Chondrocyte (in vitro differentiated cells): Measurements from ENCODE around the gene UMAD1. TPM values are rescaled to one million over a fixed set of nuclear protein-coding genes. Genes with fewer than 3 reads are reported as not detected.

Source experiments
- DNase-seq: peaks from one replicate; pipeline ENCODE4 v3.0.0; 2021; ENCODE audit warnings: mixed read lengths, low spot score
- H3K27ac Mint-ChIP-seq: one replicate; pipeline ENCODE4 v1.8.0; 2021; ENCODE audit warnings: mild to moderate bottlenecking, moderate library complexity, mixed read lengths; ENCODE audit not compliant: unreplicated experiment
- H3K27me3 Mint-ChIP-seq: 2 replicates; pipeline ENCODE4 v1.8.0; 2021; ENCODE audit warnings: low read depth, mixed read lengths
- H3K36me3 Mint-ChIP-seq: 2 replicates; pipeline ENCODE4 v1.8.0; 2021; ENCODE audit warnings: low read depth, mixed read lengths
- H3K4me1 Mint-ChIP-seq: 2 replicates; pipeline ENCODE4 v1.8.0; 2021; ENCODE audit warnings: low read depth, mild to moderate bottlenecking, mixed read lengths
- H3K4me3 Mint-ChIP-seq: one replicate; pipeline ENCODE4 v1.8.0; 2021; ENCODE audit warnings: mild to moderate bottlenecking, moderate library complexity, mixed read lengths; ENCODE audit not compliant: unreplicated experiment
- H3K9me3 Mint-ChIP-seq: 2 replicates; pipeline ENCODE4 v1.8.0; 2021; ENCODE audit warnings: low read depth, mixed read lengths
- total RNA-seq: library from RNA; stranded (reverse); gene quantifications from 3 replicates; pipeline ENCODE4 v1.2.1, GENCODE V29; 2021
- TF ChIP-seq, protein P1 (sequence below): fragments of 200-600 bp; sonication (generic); IDR thresholded peaks from 2 replicates; pipeline ENCODE4 v1.5.0; 2021; ENCODE audit warnings: antibody characterized with exemption, mild to moderate bottlenecking, moderate library complexity

Gene UMAD1
- total RNA-seq, 1 donor from 2014 or later: 5.5 TPM

DNA sequence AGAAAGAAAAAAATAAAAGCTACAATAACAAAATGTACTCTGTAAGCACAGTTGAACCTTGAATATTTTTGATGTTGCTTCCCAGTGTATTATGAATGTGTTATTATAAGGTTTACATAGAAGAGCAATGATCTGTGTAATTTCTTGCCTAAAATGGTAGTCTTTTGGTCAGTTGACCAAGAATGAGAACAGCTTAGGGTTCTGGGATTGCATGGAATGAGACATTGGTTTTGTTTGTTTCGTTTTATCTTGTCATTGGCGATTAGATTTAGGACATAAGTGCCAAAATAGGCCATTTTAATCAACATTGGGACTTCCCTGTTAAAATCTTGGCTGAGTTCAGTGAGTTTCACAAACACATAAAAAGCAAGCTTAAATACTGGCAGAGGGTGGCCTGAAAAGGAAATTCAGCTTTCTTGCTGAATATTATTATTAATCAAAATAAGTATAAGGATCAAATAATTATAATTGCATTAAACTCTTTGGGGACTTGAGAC is 278.9 kb downstream of the UMAD1 start:
- H3K4me3 Mint-ChIP-seq: no peak overlapping the region
- H3K36me3 Mint-ChIP-seq: no peaks in the 10 kb centered on the region
- TF ChIP-seq, protein P1, sequence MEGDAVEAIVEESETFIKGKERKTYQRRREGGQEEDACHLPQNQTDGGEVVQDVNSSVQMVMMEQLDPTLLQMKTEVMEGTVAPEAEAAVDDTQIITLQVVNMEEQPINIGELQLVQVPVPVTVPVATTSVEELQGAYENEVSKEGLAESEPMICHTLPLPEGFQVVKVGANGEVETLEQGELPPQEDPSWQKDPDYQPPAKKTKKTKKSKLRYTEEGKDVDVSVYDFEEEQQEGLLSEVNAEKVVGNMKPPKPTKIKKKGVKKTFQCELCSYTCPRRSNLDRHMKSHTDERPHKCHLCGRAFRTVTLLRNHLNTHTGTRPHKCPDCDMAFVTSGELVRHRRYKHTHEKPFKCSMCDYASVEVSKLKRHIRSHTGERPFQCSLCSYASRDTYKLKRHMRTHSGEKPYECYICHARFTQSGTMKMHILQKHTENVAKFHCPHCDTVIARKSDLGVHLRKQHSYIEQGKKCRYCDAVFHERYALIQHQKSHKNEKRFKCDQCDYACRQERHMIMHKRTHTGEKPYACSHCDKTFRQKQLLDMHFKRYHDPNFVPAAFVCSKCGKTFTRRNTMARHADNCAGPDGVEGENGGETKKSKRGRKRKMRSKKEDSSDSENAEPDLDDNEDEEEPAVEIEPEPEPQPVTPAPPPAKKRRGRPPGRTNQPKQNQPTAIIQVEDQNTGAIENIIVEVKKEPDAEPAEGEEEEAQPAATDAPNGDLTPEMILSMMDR: no peak
- no peak overlapping the region for H3K27ac Mint-ChIP-seq
- no peak for DNase-seq
- no peaks in the 10 kb centered on the region for H3K4me1 Mint-ChIP-seq
- H3K27me3 Mint-ChIP-seq: no peaks in the 10 kb centered on the region
- no peaks in the 10 kb centered on the region for H3K9me3 Mint-ChIP-seq

DNA sequence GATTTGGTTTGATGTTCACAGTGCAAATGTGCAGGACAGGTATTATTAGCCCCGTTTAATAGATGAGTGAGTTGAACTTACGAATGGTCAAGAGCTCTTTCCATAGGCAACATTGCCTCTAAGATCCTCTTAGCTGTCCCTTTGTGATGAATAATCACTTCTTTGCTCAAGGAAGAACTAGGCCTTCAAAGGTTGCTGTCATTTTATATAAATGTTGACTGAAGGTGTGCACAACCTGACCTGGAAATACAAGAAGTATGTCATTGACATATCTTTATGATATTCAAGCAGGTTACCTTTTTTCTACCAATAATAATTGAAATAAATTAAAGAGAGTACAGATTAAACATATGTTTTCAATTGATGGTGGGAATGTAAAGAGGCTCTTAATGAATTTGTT is 279.5 kb downstream of the UMAD1 start:
- no peaks in the 10 kb centered on the region for H3K36me3 Mint-ChIP-seq
- H3K4me1 Mint-ChIP-seq: no peaks in the 10 kb centered on the region
- TF ChIP-seq, protein P1: no peak
- no peak overlapping the region for H3K27ac Mint-ChIP-seq
- no peak overlapping the region for H3K4me3 Mint-ChIP-seq
- no peak for DNase-seq
- H3K27me3 Mint-ChIP-seq: no peaks in the 10 kb centered on the region
- no peaks in the 10 kb centered on the region for H3K9me3 Mint-ChIP-seq

DNA sequence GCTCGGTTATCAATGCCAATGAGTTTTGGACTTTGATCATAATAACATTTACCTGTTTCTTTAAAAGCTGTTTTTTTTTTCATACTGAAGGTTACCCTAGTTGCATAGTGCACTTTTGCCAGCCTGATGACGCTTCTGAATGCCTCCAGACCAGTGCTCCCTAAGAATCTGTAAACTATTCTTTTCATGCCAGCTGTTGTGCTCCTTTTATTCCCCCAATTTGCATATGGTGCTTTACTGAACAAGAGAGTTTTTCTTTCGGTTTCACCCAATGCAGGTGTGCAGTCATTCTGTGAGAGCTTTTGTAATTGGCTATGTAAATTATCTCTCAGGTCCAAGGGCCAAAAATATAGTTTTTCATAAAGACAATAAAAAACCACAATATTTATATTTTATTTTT is 279.9 kb downstream of the UMAD1 start:
- H3K27me3 Mint-ChIP-seq: no peaks in the 10 kb centered on the region
- no peak overlapping the region for H3K4me3 Mint-ChIP-seq
- DNase-seq: no peak
- no peak overlapping the region for H3K27ac Mint-ChIP-seq
- no peaks in the 10 kb centered on the region for H3K36me3 Mint-ChIP-seq
- no peaks in the 10 kb centered on the region for H3K9me3 Mint-ChIP-seq
- no peaks in the 10 kb centered on the region for H3K4me1 Mint-ChIP-seq
- TF ChIP-seq, protein P1: no peak

DNA sequence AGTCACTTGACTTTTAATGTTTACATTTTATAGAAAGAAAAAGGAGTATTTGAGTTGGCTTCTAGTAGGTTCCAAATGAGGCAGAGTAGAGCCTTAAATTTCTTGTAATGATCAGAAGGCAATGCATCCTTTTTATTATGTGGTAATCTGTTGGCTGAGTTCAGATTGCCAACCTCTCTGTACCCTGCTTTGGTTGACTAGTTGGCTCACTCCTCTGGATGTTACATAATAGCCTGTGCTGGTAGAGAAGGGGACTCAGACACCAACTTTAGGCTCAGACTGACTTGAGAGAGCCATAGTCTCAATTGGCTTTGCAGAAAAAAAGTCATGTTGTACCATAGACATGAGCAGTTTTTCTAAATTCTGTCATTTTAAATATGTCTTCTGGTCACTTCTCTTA is 281.3 kb downstream of the UMAD1 start:
- Mint-ChIP-seq H3K36me3 (no peaks in the 10 kb centered on the region), H3K27me3 (no peaks in the 10 kb centered on the region), H3K4me3 (no peak overlapping the region), H3K4me1 (no peaks in the 10 kb centered on the region), H3K27ac (no peak overlapping the region), H3K9me3 (no peaks in the 10 kb centered on the region)
- TF ChIP-seq, protein P1: no peak
- DNase-seq: no peak

DNA sequence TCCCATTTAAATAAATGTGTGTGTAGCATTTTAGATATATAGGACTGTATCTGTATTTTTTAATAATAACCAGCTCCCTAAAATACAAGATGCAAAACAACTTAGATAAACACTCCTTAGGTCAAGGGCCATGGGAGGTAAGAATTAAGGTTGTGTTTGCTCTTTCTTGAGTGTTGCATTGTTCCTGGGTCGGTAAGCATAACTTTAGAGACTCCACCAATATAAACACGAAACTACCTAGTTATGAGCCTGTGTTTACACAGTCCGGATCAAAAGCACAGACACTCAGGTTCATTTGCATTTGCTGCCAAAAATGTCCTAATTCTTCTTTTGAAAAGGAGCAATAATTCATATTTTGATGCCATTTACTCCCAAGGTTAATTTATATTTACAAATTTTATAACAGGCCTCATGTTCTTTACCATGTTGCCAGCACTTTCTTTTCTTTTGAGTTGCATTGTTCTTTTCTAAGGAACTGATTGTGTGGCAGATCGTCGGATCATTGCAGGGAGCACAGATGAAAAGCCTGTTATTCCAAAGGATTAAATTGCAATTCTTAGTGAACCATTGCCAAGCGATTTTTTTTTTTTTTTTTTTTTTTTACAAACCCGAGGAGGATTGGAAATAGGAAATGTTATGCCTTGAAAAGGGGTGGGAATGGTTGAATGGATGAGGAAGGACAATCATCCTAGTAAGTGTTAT is 282.3 kb downstream of the UMAD1 start:
- no peak for DNase-seq
- TF ChIP-seq, protein P1: no peak
- H3K36me3 Mint-ChIP-seq: no peaks in the 10 kb centered on the region
- H3K27ac Mint-ChIP-seq: no peak overlapping the region
- no peaks in the 10 kb centered on the region for H3K4me1 Mint-ChIP-seq
- no peaks in the 10 kb centered on the region for H3K27me3 Mint-ChIP-seq
- H3K9me3 Mint-ChIP-seq: no peaks in the 10 kb centered on the region
- no peak overlapping the region for H3K4me3 Mint-ChIP-seq
